ENCODE data around the gene COL12A1. TPM values are rescaled to one million over a fixed set of nuclear protein-coding genes. Genes with fewer than 3 reads are reported as not detected.

Gene COL12A1
- total and polyA plus RNA-seq, 9 of the 15 experiments (the other 6 are each of a cell fraction or from before 2014, with no cell fraction given): 0.11 TPM; not detected in 8

DNA sequence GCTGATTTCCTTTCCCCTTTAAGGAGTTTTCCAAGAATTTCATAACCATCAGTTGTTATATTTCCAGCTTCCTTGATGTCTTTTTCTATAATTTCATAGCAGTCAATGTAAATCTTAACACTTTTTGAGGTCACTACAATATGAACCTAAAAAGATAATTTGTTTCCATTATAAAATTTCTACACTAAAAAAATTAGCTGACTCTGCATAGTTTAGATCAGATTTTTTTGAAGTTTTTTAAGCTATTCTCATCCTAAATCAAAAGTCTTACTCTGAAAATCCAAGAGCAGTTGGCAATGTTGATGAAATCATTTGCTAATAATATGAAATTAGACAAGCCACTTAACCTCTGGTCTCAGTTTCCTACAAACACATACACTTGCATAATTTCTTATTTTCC lies 96.8 kb downstream of the COL12A1 start (continued):
- TF ChIP-seq C11orf30 (IDR thresholded peaks at IDR 0.05; ENCODE audit: low read depth) (peak; percentile 61; the same call in 1 of the 2 replicates), ZBTB5 (IDR thresholded peaks at IDR 0.05) (no peak), DEAF1 (CRISPR knock-in tag; IDR thresholded peaks at IDR 0.05) (no peak), MAFG (tag; conservative IDR thresholded peaks at IDR 0.05) (peak; percentile 43; the same call in 1 of the 2 replicates), SIN3A (IDR thresholded peaks at IDR 0.05; ENCODE audit: borderline replicate concordance in 2 of 2, control insufficient read depth in 1 of 2, low read depth in 2 of 2, low read length in 2 of 2) (no peak), ZNF347 (CRISPR knock-in tag; IDR thresholded peaks at IDR 0.05; ENCODE audit: low read depth) (no peak), MCM3 (IDR thresholded peaks at IDR 0.05) (no peak), MAFF (IDR thresholded peaks at IDR 0.05; ENCODE audit: low read length) (peak; percentile 66; the same call in 1 of the 2 replicates), ZNF143 (CRISPR knock-in tag; IDR thresholded peaks at IDR 0.05) (no peak), ZNF316 (IDR thresholded peaks at IDR 0.05) (peak; percentile 80), POLR2A (conservative IDR thresholded peaks at IDR 0.05) (no peak), TCF7L2 (IDR thresholded peaks at IDR 0.05; ENCODE audit: low read depth, low read length) (no peak), ZNF830 (CRISPR knock-in tag; IDR thresholded peaks at IDR 0.05) (no peak)
- TF ChIP-seq, protein P1, sequence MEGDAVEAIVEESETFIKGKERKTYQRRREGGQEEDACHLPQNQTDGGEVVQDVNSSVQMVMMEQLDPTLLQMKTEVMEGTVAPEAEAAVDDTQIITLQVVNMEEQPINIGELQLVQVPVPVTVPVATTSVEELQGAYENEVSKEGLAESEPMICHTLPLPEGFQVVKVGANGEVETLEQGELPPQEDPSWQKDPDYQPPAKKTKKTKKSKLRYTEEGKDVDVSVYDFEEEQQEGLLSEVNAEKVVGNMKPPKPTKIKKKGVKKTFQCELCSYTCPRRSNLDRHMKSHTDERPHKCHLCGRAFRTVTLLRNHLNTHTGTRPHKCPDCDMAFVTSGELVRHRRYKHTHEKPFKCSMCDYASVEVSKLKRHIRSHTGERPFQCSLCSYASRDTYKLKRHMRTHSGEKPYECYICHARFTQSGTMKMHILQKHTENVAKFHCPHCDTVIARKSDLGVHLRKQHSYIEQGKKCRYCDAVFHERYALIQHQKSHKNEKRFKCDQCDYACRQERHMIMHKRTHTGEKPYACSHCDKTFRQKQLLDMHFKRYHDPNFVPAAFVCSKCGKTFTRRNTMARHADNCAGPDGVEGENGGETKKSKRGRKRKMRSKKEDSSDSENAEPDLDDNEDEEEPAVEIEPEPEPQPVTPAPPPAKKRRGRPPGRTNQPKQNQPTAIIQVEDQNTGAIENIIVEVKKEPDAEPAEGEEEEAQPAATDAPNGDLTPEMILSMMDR (IDR thresholded peaks at IDR 0.05 in 2 of 3, conservative IDR thresholded peaks at IDR 0.05 in 1 of 3; ENCODE audit: insufficient read depth in 2 of 3, low read depth in 1 of 3, low read length in 3 of 3): no peak

All from K562 (cell line).